NCI-H1930 (cell line): Measurements from ENCODE around the gene LRP2BP.
A peak's percentile ranks its signal among the peaks of the same experiment; 100 is the strongest.
"Not testable (repeated sequence)": the region's sequence is repeated elsewhere in the genome, so short reads cannot be mapped to it uniquely, and the experiment has no call there.

Experiments
- DNase-seq, 2 experiments: peaks; one replicate each; lab custom pipeline; 2025; lab: John Stamatoyannopoulos, UW

The LRP2BP gene

GRCh38 chr4:185325721-185326120, 70.0 kb downstream of the LRP2BP start:
- not testable (repeated sequence) for DNase-seq

DNA sequence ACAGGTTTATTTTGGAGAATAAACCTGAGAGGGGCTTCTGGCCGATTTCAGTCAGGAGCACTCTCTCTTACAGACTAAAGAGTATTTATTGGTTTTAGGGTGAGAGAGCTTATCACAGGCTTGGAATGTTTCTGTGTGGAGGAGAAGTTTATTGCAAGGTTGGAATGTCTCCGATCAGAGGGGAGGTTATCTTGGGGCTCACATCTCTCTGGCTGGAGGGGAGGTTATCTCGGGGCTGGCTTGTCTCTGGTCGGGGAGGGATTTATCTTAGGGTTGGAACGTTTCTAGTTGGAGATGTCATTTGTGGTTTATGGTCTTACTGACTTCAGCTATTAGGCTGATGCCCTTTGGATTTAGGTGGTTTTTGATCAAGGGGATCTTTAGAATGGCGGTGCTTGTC, 71.4 kb downstream of the LRP2BP start:
- DNase-seq = not testable (repeated sequence)

DNA sequence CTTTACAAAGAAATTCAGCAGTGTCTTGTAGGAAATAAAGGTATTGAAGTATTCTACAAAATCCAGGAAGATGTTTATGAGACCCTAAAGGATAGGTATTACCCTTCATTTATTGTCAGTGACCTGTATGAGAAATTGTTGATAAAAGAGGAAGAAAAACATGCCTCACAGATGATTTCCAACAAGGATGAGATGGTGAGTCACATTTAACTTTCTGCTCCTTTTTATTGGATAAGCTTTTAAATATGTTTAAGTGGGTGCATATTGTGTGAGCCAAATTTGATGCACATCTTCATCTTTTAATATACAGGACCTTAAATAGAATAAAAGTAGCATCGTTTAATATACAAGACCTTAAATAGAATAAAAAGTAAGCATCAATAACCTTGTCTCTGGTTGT, 72.1 kb downstream of the LRP2BP start:
- DNase-seq = no peak

- DNase-seq = no peak
Measured at GRCh38 chr4:185322803-185323202, 72.9 kb downstream of the LRP2BP start.

DNA sequence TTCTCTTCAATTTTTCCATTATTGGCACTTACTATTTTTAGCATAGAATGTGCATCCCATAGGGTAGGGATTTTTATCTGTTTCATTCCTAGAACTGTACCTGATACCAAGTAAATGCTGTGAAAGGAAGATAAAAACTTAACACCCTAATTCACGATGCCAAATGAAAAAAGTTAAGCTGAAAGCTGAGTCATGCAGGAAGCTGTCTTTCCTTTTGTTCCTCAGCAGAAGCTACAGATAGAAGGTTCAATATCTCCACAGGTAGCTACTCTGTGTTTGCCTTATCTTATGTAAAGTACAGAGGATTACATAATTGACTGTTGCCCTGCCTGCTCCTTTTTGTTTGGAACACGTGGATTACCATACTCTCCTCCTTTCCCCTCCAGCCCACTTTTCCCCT, 77.0 kb downstream of the LRP2BP start:
- peak; percentile 8 to 11 for DNase-seq

- DNase-seq = no peak
Measured at GRCh38 chr4:185317880-185318279, 77.8 kb downstream of the LRP2BP start.

DNA sequence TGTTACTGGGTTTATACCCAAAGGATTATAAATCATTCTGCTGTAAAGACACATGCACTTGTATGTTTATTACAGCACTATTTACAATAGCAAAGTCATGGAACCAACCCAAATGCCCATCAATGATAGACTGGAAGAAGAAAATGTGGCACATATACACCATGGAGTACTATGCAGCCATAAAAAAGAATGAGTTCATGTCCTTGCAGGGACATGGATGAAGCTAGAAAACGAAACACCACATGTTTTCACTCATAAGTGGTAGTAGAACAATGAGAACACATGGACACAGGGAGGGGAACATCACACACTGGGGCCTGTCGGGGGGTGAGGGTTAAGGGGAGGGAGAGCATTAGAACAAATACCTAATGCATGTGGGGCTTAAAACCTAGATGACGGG, 78.3 kb downstream of the LRP2BP start:
- not testable (repeated sequence) for DNase-seq
